ENCODE results near the gene ELF1.
A peak's percentile ranks its signal among the peaks of the same experiment; 100 is the strongest.

Gene ELF1

GRCh38 chr13:41015920-41016319 lies 3.2 kb downstream of the ELF1 start:
- H3K27ac ChIP-seq (ENCODE audit: low read length) = no peak overlapping the region
- no peak overlapping the region for H3K4me3 ChIP-seq (ENCODE audit: low read length)
- H3K4me1 ChIP-seq (ENCODE audit: control insufficient read depth, low read depth, low read length) = peaks cover 28% of the 10 kb centered on the region

GRCh38 chr13:41013835-41014234 lies 5.3 kb downstream of the ELF1 start:
- Histone ChIP-seq H3K27ac (ENCODE audit: low read length) (no peak overlapping the region), H3K36me3 (ENCODE audit: control insufficient read depth, low read depth, low read length) (no peaks in the 10 kb centered on the region), H3K4me3 (ENCODE audit: low read length) (no peak overlapping the region), H3K27me3 (ENCODE audit: control insufficient read depth, insufficient read depth, low read length) (no peaks in the 10 kb centered on the region), H3K4me1 (ENCODE audit: control insufficient read depth, low read depth, low read length) (peaks cover 17% of the 10 kb centered on the region), H3K9me3 (ENCODE audit: control insufficient read depth, low read depth, low read length) (no peaks in the 10 kb centered on the region), H3K9ac (ENCODE audit: low read length) (no peak overlapping the region)

More at GRCh38 chr13:41015920-41016319, 3.2 kb downstream of the ELF1 start:
- no peak overlapping the region for H3K9ac ChIP-seq (ENCODE audit: low read length)
- no peaks in the 10 kb centered on the region for H3K9me3 ChIP-seq (ENCODE audit: control insufficient read depth, low read depth, low read length)
- no peaks in the 10 kb centered on the region for H3K27me3 ChIP-seq (ENCODE audit: control insufficient read depth, insufficient read depth, low read length)
- no peaks in the 10 kb centered on the region for H3K36me3 ChIP-seq (ENCODE audit: control insufficient read depth, low read depth, low read length)

- Histone ChIP-seq H3K27me3 (ENCODE audit: control insufficient read depth, insufficient read depth, low read length) (no peaks in the 10 kb centered on the region), H3K9ac (ENCODE audit: low read length) (no peak overlapping the region), H3K9me3 (ENCODE audit: control insufficient read depth, low read depth, low read length) (no peaks in the 10 kb centered on the region), H3K4me1 (ENCODE audit: control insufficient read depth, low read depth, low read length) (peaks cover 24% of the 10 kb centered on the region), H3K36me3 (ENCODE audit: control insufficient read depth, low read depth, low read length) (no peaks in the 10 kb centered on the region), H3K27ac (ENCODE audit: low read length) (no peak overlapping the region), H3K4me3 (ENCODE audit: low read length) (no peak overlapping the region)
Observed at GRCh38 chr13:41012536-41012935, 6.6 kb downstream of the ELF1 start.

- Histone ChIP-seq H3K27me3 (ENCODE audit: control insufficient read depth, insufficient read depth, low read length) (no peaks in the 10 kb centered on the region), H3K4me1 (ENCODE audit: control insufficient read depth, low read depth, low read length) (peaks cover 31% of the 10 kb centered on the region), H3K9me3 (ENCODE audit: control insufficient read depth, low read depth, low read length) (no peaks in the 10 kb centered on the region), H3K4me3 (ENCODE audit: low read length) (no peak overlapping the region), H3K9ac (ENCODE audit: low read length) (no peak overlapping the region), H3K36me3 (ENCODE audit: control insufficient read depth, low read depth, low read length) (no peaks in the 10 kb centered on the region), H3K27ac (ENCODE audit: low read length) (no peak overlapping the region)
Observed at GRCh38 chr13:41011382-41011956, 7.6 kb downstream of the ELF1 start.

- no peaks in the 10 kb centered on the region for H3K36me3 ChIP-seq (ENCODE audit: control insufficient read depth, low read depth, low read length)
- H3K9me3 ChIP-seq (ENCODE audit: control insufficient read depth, low read depth, low read length) = no peaks in the 10 kb centered on the region
- no peak overlapping the region for H3K9ac ChIP-seq (ENCODE audit: low read length)
- H3K4me1 ChIP-seq (ENCODE audit: control insufficient read depth, low read depth, low read length) = peaks cover 15% of the 10 kb centered on the region
- no peak overlapping the region for H3K4me3 ChIP-seq (ENCODE audit: low read length)
- H3K27me3 ChIP-seq (ENCODE audit: control insufficient read depth, insufficient read depth, low read length) = no peaks in the 10 kb centered on the region
- H3K27ac ChIP-seq (ENCODE audit: low read length) = no peak overlapping the region
Observed at GRCh38 chr13:41008349-41008980, 10.7 kb downstream of the ELF1 start.

- Histone ChIP-seq H3K36me3 (ENCODE audit: control insufficient read depth, low read depth, low read length) (no peaks in the 10 kb centered on the region), H3K4me3 (ENCODE audit: low read length) (no peak overlapping the region), H3K27me3 (ENCODE audit: control insufficient read depth, insufficient read depth, low read length) (no peaks in the 10 kb centered on the region), H3K27ac (ENCODE audit: low read length) (peak overlapping the region; percentile 36), H3K9ac (ENCODE audit: low read length) (no peak overlapping the region), H3K4me1 (ENCODE audit: control insufficient read depth, low read depth, low read length) (peaks cover 15% of the 10 kb centered on the region), H3K9me3 (ENCODE audit: control insufficient read depth, low read depth, low read length) (no peaks in the 10 kb centered on the region)
Observed at GRCh38 chr13:41007744-41008128, 11.4 kb downstream of the ELF1 start.

GRCh38 chr13:41006978-41007743 lies 12.0 kb downstream of the ELF1 start:
- H3K27me3 ChIP-seq (ENCODE audit: control insufficient read depth, insufficient read depth, low read length) = no peaks in the 10 kb centered on the region
- no peak overlapping the region for H3K4me3 ChIP-seq (ENCODE audit: low read length)
- H3K9ac ChIP-seq (ENCODE audit: low read length) = no peak overlapping the region
- H3K36me3 ChIP-seq (ENCODE audit: control insufficient read depth, low read depth, low read length) = no peaks in the 10 kb centered on the region
- H3K4me1 ChIP-seq (ENCODE audit: control insufficient read depth, low read depth, low read length) = peaks cover 15% of the 10 kb centered on the region
- no peaks in the 10 kb centered on the region for H3K9me3 ChIP-seq (ENCODE audit: control insufficient read depth, low read depth, low read length)
- H3K27ac ChIP-seq (ENCODE audit: low read length) = no peak overlapping the region

- Histone ChIP-seq H3K4me1 (ENCODE audit: control insufficient read depth, low read depth, low read length) (peaks cover 15% of the 10 kb centered on the region), H3K27ac (ENCODE audit: low read length) (no peak overlapping the region), H3K27me3 (ENCODE audit: control insufficient read depth, insufficient read depth, low read length) (no peaks in the 10 kb centered on the region), H3K9ac (ENCODE audit: low read length) (no peak overlapping the region), H3K36me3 (ENCODE audit: control insufficient read depth, low read depth, low read length) (no peaks in the 10 kb centered on the region), H3K4me3 (ENCODE audit: low read length) (no peak overlapping the region), H3K9me3 (ENCODE audit: control insufficient read depth, low read depth, low read length) (no peaks in the 10 kb centered on the region)
Observed at GRCh38 chr13:41006306-41006705, 12.8 kb downstream of the ELF1 start.

- Histone ChIP-seq H3K9me3 (ENCODE audit: control insufficient read depth, low read depth, low read length) (no peaks in the 10 kb centered on the region), H3K4me3 (ENCODE audit: low read length) (no peak overlapping the region), H3K36me3 (ENCODE audit: control insufficient read depth, low read depth, low read length) (no peaks in the 10 kb centered on the region), H3K9ac (ENCODE audit: low read length) (no peak overlapping the region), H3K27me3 (ENCODE audit: control insufficient read depth, insufficient read depth, low read length) (no peaks in the 10 kb centered on the region), H3K4me1 (ENCODE audit: control insufficient read depth, low read depth, low read length) (peaks cover 15% of the 10 kb centered on the region), H3K27ac (ENCODE audit: low read length) (no peak overlapping the region)
Observed at GRCh38 chr13:41005704-41006103, 13.4 kb downstream of the ELF1 start.

GRCh38 chr13:41004875-41005693 lies 14.0 kb downstream of the ELF1 start:
- H3K9ac ChIP-seq (ENCODE audit: low read length) = no peak overlapping the region
- H3K27ac ChIP-seq (ENCODE audit: low read length) = no peak overlapping the region
- H3K4me3 ChIP-seq (ENCODE audit: low read length) = no peak overlapping the region
- H3K27me3 ChIP-seq (ENCODE audit: control insufficient read depth, insufficient read depth, low read length) = no peaks in the 10 kb centered on the region
- peaks cover 15% of the 10 kb centered on the region for H3K4me1 ChIP-seq (ENCODE audit: control insufficient read depth, low read depth, low read length)
- no peaks in the 10 kb centered on the region for H3K9me3 ChIP-seq (ENCODE audit: control insufficient read depth, low read depth, low read length)
- H3K36me3 ChIP-seq (ENCODE audit: control insufficient read depth, low read depth, low read length) = no peaks in the 10 kb centered on the region

- no peak overlapping the region for H3K27ac ChIP-seq (ENCODE audit: low read length)
- no peak overlapping the region for H3K4me3 ChIP-seq (ENCODE audit: low read length)
- no peaks in the 10 kb centered on the region for H3K9me3 ChIP-seq (ENCODE audit: control insufficient read depth, low read depth, low read length)
- peaks cover 8% of the 10 kb centered on the region for H3K4me1 ChIP-seq (ENCODE audit: control insufficient read depth, low read depth, low read length)
- no peaks in the 10 kb centered on the region for H3K27me3 ChIP-seq (ENCODE audit: control insufficient read depth, insufficient read depth, low read length)
- H3K36me3 ChIP-seq (ENCODE audit: control insufficient read depth, low read depth, low read length) = no peaks in the 10 kb centered on the region
- no peak overlapping the region for H3K9ac ChIP-seq (ENCODE audit: low read length)
Observed at GRCh38 chr13:41002606-41003005, 16.5 kb downstream of the ELF1 start.
